Astrocyte (in vitro differentiated cells and primary cell): ENCODE results near the gene DAO.

ENCODE experiments used
- CTCF ChIP-seq: IDR thresholded peaks from 2 replicates; pipeline ENCODE4 v1.5.1; 2011; ENCODE audit warnings: low read depth, mild to moderate bottlenecking, inconsistent platforms, low read length, moderate library complexity; ENCODE audit not compliant: insufficient read depth
- EZH2 ChIP-seq: IDR thresholded peaks from 2 replicates; pipeline ENCODE4 v1.6.1; 2012; ENCODE audit warnings: mild to moderate bottlenecking, low read length, inconsistent platforms; ENCODE audit not compliant: insufficient read depth

- no peak for TF ChIP-seq CTCF
- TF ChIP-seq EZH2: no peak
These were observed 36.7 kb upstream of the DAO start for GRCh38 chr12:108843187-108843586.
